Neural progenitor cell (in vitro differentiated cells): Measurements from ENCODE around the gene PRR16. TPM values are rescaled to one million over a fixed set of nuclear protein-coding genes. Genes with fewer than 3 reads are reported as not detected.

Experiments used
- DNase-seq: peaks from one replicate; pipeline ENCODE4 v3.0.0-alpha.2; 2016; ENCODE audit warnings: low spot score
- H2AFZ ChIP-seq: fragments of 200-600 bp; sonication (generic); replicated peaks from 2 replicates; pipeline ENCODE4 v1.6.1; 2016; ENCODE audit warnings: antibody characterized with exemption
- H3F3A ChIP-seq: fragments of 200-600 bp; sonication (generic); 2 replicates; pipeline ENCODE4 v1.6.1; 2016; ENCODE audit warnings: antibody characterized with exemption, low read depth
- H3K27ac ChIP-seq: fragments of 200-600 bp; sonication (generic); 2 replicates; pipeline ENCODE4 v1.5.1; 2016; ENCODE audit warnings: mild to moderate bottlenecking
- H3K27me3 ChIP-seq: fragments of 200-600 bp; sonication (generic); 2 replicates; pipeline ENCODE4 v1.6.1; 2016; ENCODE audit warnings: mild to moderate bottlenecking, moderate library complexity
- H3K36me3 ChIP-seq: fragments of 200-600 bp; sonication (generic); 2 replicates; pipeline ENCODE4 v1.5.1; 2016
- H3K4me1 ChIP-seq: fragments of 200-600 bp; sonication (generic); 2 replicates; pipeline ENCODE4 v1.6.1; 2016; ENCODE audit warnings: mixed run types
- H3K4me2 ChIP-seq: fragments of 200-600 bp; sonication (generic); 2 replicates; pipeline ENCODE4 v1.6.1; 2016
- H3K4me3 ChIP-seq: fragments of 200-600 bp; sonication (generic); 2 replicates; pipeline ENCODE4 v1.5.1; 2016
- H3K79me2 ChIP-seq: fragments of 200-600 bp; sonication (generic); 2 replicates; pipeline ENCODE4 v1.6.1; 2016; ENCODE audit warnings: low read depth
- H3K9ac ChIP-seq: fragments of 200-600 bp; sonication (generic); 2 replicates; pipeline ENCODE4 v1.6.1; 2016
- H3K9me3 ChIP-seq: fragments of 200-600 bp; sonication (generic); 2 replicates; pipeline ENCODE4 v1.5.1; 2016; ENCODE audit warnings: low read depth
- H4K20me1 ChIP-seq: fragments of 200-600 bp; sonication (generic); 2 replicates; pipeline ENCODE4 v1.6.1; 2016; ENCODE audit warnings: low read depth
- H3K27ac Mint-ChIP-seq: 3 replicates; pipeline ENCODE4 v1.8.0; 2021; ENCODE audit warnings: mixed read lengths
- H3K27me3 Mint-ChIP-seq: 2 replicates; pipeline ENCODE4 v1.8.0; 2022; ENCODE audit warnings: low read depth, mild to moderate bottlenecking, inconsistent platforms, moderate library complexity, mixed read lengths; ENCODE audit not compliant: insufficient read depth
- H3K36me3 Mint-ChIP-seq: 3 replicates; pipeline ENCODE4 v1.8.0; 2021; ENCODE audit warnings: mixed read lengths
- H3K4me1 Mint-ChIP-seq: 3 replicates; pipeline ENCODE4 v1.8.0; 2021; ENCODE audit warnings: mixed read lengths
- H3K4me3 Mint-ChIP-seq: 3 replicates; pipeline ENCODE4 v1.8.0; 2021; ENCODE audit warnings: mild to moderate bottlenecking, moderate library complexity, mixed read lengths
- H3K9me3 Mint-ChIP-seq: 3 replicates; pipeline ENCODE4 v1.8.0; 2020; ENCODE audit warnings: mixed read lengths
- CTCF ChIP-seq: fragments of 200-600 bp; sonication (generic); IDR thresholded peaks from 2 replicates; pipeline ENCODE4 v1.5.1; 2017; ENCODE audit warnings: antibody characterized with exemption, mild to moderate bottlenecking
- EZH2 ChIP-seq: fragments of 200-600 bp; sonication (generic); IDR thresholded peaks from 2 replicates; pipeline ENCODE4 v1.6.1; 2017; ENCODE audit warnings: antibody characterized with exemption, mild to moderate bottlenecking, moderate library complexity
- EZH2phosphoT487 ChIP-seq: fragments of 200-600 bp; sonication (generic); IDR thresholded peaks from 2 replicates; pipeline ENCODE4 v1.6.1; 2017; ENCODE audit warnings: antibody characterized with exemption
- total RNA-seq: library from RNA; depleted of rRNA; stranded (reverse); fragments of >200 nt; gene quantifications from 2 replicates; pipeline ENCODE4 v1.2.3, GENCODE V29; 2015; ENCODE audit warnings: low replicate concordance

PRR16 gene
- total RNA-seq, 1 donor from 2014 or later: not detected

GRCh38 chr5:120591911-120592310 is 127.8 kb downstream of the PRR16 start:
- Mint-ChIP-seq H3K4me1 (no peaks in the 10 kb centered on the region), H3K36me3 (no peaks in the 10 kb centered on the region), H3K4me3 (no peak overlapping the region), H3K9me3 (no peaks in the 10 kb centered on the region), H3K27me3 (no peaks in the 10 kb centered on the region), H3K27ac (no peak overlapping the region)
- H3K27me3 ChIP-seq: no peaks in the 10 kb centered on the region
- H3K79me2 ChIP-seq: no peaks in the 10 kb centered on the region
- H3K4me1 ChIP-seq: no peaks in the 10 kb centered on the region
- H3K9ac ChIP-seq: no peak overlapping the region
- no peaks in the 10 kb centered on the region for H3K36me3 ChIP-seq
- no peak overlapping the region for H3K4me2 ChIP-seq
- H3F3A ChIP-seq: no peaks in the 10 kb centered on the region
- no peak overlapping the region for H2AFZ ChIP-seq
- no peaks in the 10 kb centered on the region for H3K9me3 ChIP-seq
- no peaks in the 10 kb centered on the region for H4K20me1 ChIP-seq
- H3K4me3 ChIP-seq: no peak overlapping the region
- no peak for DNase-seq
- no peak overlapping the region for H3K27ac ChIP-seq
- TF ChIP-seq CTCF (no peak), EZH2 (no peak), EZH2phosphoT487 (no peak)

- H3K4me3 ChIP-seq: no peak overlapping the region
- H3K9ac ChIP-seq: no peak overlapping the region
- no peaks in the 10 kb centered on the region for H3K27me3 Mint-ChIP-seq
- no peaks in the 10 kb centered on the region for H4K20me1 ChIP-seq
- no peaks in the 10 kb centered on the region for H3K9me3 ChIP-seq
- H3K4me1 ChIP-seq: no peaks in the 10 kb centered on the region
- no peaks in the 10 kb centered on the region for H3K79me2 ChIP-seq
- no peak overlapping the region for H3K27ac ChIP-seq
- H3K9me3 Mint-ChIP-seq: peaks cover 4% of the 10 kb centered on the region
- DNase-seq: no peak
- H3F3A ChIP-seq: no peaks in the 10 kb centered on the region
- no peak overlapping the region for H3K4me2 ChIP-seq
- no peaks in the 10 kb centered on the region for H3K36me3 ChIP-seq
- no peaks in the 10 kb centered on the region for H3K27me3 ChIP-seq
- no peak overlapping the region for H2AFZ ChIP-seq
- H3K4me3 Mint-ChIP-seq: no peak overlapping the region
- TF ChIP-seq CTCF: no peak
- TF ChIP-seq EZH2phosphoT487: no peak
- H3K36me3 Mint-ChIP-seq: no peaks in the 10 kb centered on the region
- H3K4me1 Mint-ChIP-seq: no peaks in the 10 kb centered on the region
- no peak overlapping the region for H3K27ac Mint-ChIP-seq
Observed at GRCh38 chr5:120599576-120599975, 135.5 kb downstream of the PRR16 start.

DNA sequence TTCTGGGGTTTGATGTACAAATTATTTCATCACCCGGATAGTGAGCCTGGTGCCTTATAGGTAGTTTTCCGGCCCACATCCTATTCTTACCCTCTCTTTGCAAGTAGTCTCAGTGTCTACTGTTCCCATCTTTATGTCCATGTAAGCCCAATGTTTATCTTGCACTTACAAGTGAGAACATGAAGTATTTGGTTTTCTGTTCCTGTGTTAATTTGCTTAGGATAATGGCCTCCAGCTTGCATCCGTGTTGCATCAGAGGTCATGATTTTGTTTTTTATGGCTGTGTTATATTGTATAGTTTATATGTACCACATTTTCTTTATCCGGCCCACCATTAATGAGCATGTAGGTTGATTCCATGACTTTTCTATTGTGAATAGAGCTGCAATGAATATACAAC is 136.5 kb downstream of the PRR16 start:
- no peak overlapping the region for H3K27ac ChIP-seq
- H3K9ac ChIP-seq: no peak overlapping the region
- H3K4me2 ChIP-seq: no peak overlapping the region
- no peaks in the 10 kb centered on the region for H3F3A ChIP-seq
- no peaks in the 10 kb centered on the region for H3K4me1 Mint-ChIP-seq
- H4K20me1 ChIP-seq: no peaks in the 10 kb centered on the region
- H2AFZ ChIP-seq: no peak overlapping the region
- no peak for DNase-seq
- no peaks in the 10 kb centered on the region for H3K4me1 ChIP-seq
- H3K36me3 ChIP-seq: no peaks in the 10 kb centered on the region
- no peaks in the 10 kb centered on the region for H3K27me3 ChIP-seq
- no peaks in the 10 kb centered on the region for H3K27me3 Mint-ChIP-seq
- no peak overlapping the region for H3K4me3 ChIP-seq
- H3K9me3 ChIP-seq: no peaks in the 10 kb centered on the region
- H3K27ac Mint-ChIP-seq: no peak overlapping the region
- no peak for TF ChIP-seq EZH2
- TF ChIP-seq EZH2phosphoT487: no peak
- no peak for TF ChIP-seq CTCF
- peaks cover 4% of the 10 kb centered on the region for H3K9me3 Mint-ChIP-seq
- no peaks in the 10 kb centered on the region for H3K36me3 Mint-ChIP-seq
- no peaks in the 10 kb centered on the region for H3K79me2 ChIP-seq
- H3K4me3 Mint-ChIP-seq: no peak overlapping the region

- H3K36me3 ChIP-seq: no peaks in the 10 kb centered on the region
- H3K4me3 ChIP-seq: no peak overlapping the region
- Mint-ChIP-seq H3K27me3 (no peaks in the 10 kb centered on the region), H3K9me3 (peaks cover 4% of the 10 kb centered on the region), H3K4me3 (no peak overlapping the region), H3K27ac (no peak overlapping the region), H3K4me1 (no peaks in the 10 kb centered on the region), H3K36me3 (no peaks in the 10 kb centered on the region)
- no peak for DNase-seq
- H3K4me2 ChIP-seq: no peak overlapping the region
- no peaks in the 10 kb centered on the region for H3K79me2 ChIP-seq
- H3K27ac ChIP-seq: no peak overlapping the region
- no peaks in the 10 kb centered on the region for H3K27me3 ChIP-seq
- TF ChIP-seq EZH2phosphoT487 (no peak), CTCF (no peak), EZH2 (no peak)
- no peak overlapping the region for H2AFZ ChIP-seq
- no peaks in the 10 kb centered on the region for H3K9me3 ChIP-seq
- H3K9ac ChIP-seq: no peak overlapping the region
- no peaks in the 10 kb centered on the region for H4K20me1 ChIP-seq
- H3F3A ChIP-seq: no peaks in the 10 kb centered on the region
- H3K4me1 ChIP-seq: no peaks in the 10 kb centered on the region
Observed at GRCh38 chr5:120602033-120602432, 137.9 kb downstream of the PRR16 start.
